ENCODE results near the gene SSH2.

- TF ChIP-seq CTCF (IDR thresholded peaks at IDR 0.05) (no peak), SIN3A (IDR thresholded peaks at IDR 0.05; ENCODE audit: borderline replicate concordance, low read depth, low read length) (no peak), MAX (IDR thresholded peaks at IDR 0.05; ENCODE audit: low read depth) (no peak), POLR2AphosphoS5 (IDR thresholded peaks at IDR 0.05; ENCODE audit: low read depth, low read length) (no peak), REST (IDR thresholded peaks at IDR 0.05; ENCODE audit: low read depth, low read length) (no peak), GATA2 (CRISPR knock-in tag; IDR thresholded peaks at IDR 0.05) (no peak), ZBTB33 (IDR thresholded peaks at IDR 0.05; ENCODE audit: borderline replicate concordance, low read depth) (no peak), CHD2 (IDR thresholded peaks at IDR 0.05; ENCODE audit: low read length, partially characterized antibody) (no peak), FOXM1 (IDR thresholded peaks at IDR 0.05; ENCODE audit: low read depth) (no peak), TAF1 (IDR thresholded peaks at IDR 0.05; ENCODE audit: borderline replicate concordance, low read depth, low read length) (no peak), RXRA (IDR thresholded peaks at IDR 0.05; ENCODE audit: borderline replicate concordance, low read depth) (no peak), SMC3 (IDR thresholded peaks at IDR 0.05; ENCODE audit: low read depth, low read length) (no peak)
These were observed 231.2 kb downstream of the SSH2 start for GRCh38 chr17:29698837-29699236.

Measured in SK-N-SH (cell line).